HEK293 (cell line): ENCODE results near the gene INO80.

Experiments
- CTCF ChIA-PET: fragments of 350-600 bp; formaldehyde crosslinking; extraction: SDS; loops from one replicate; lab custom pipeline; 2021; ENCODE audit warnings: antibody characterized with exemption; lab: Yijun Ruan, JAX
- POLR2A ChIA-PET: fragments of 300-600 bp; formaldehyde crosslinking; extraction: SDS; loops from one replicate; lab custom pipeline; 2020; ENCODE audit warnings: antibody characterized with exemption, inconsistent platforms; lab: Yijun Ruan, JAX
- H3K27ac ChIP-seq: fragments of 200-500 bp; sonication (Bioruptor generic); 2 replicates; pipeline ENCODE4 v1.5.1; 2014; ENCODE audit warnings: low read depth, low read length, control low read depth, inconsistent platforms; ENCODE audit errors: extremely low read depth
- H3K36me3 ChIP-seq, 2 experiments: fragments of 200-500 bp in 1 of 2; sonication (Bioruptor generic) in 1 of 2; 1 replicate in 1 of 2; 2 replicates in 1 of 2; pipeline ENCODE4 v1.5.1; 2014 to 2017; ENCODE audit warnings: inconsistent platforms in 2 of 2, low read length in 2 of 2; ENCODE audit not compliant: control insufficient read depth in 2 of 2, insufficient read depth in 1 of 2
- H3K4me1 ChIP-seq: fragments of 200-500 bp; sonication (Bioruptor generic); 2 replicates; pipeline ENCODE4 v1.5.1; 2014; ENCODE audit warnings: mild to moderate bottlenecking, low read length, inconsistent platforms; ENCODE audit not compliant: control insufficient read depth, insufficient read depth
- H3K4me3 ChIP-seq: 2 replicates; pipeline ENCODE4 v1.5.1; 2011; ENCODE audit warnings: low read depth, mild to moderate bottlenecking, control low read depth, low read length, moderate library complexity
- H3K9me3 ChIP-seq: fragments of 200-500 bp; sonication (Bioruptor generic); 2 replicates; pipeline ENCODE4 v1.5.1; 2014; ENCODE audit warnings: low read depth, low read length, inconsistent platforms; ENCODE audit not compliant: control insufficient read depth, insufficient read depth
- BCL11A ChIP-seq: fragments of 450-650 bp; formaldehyde crosslinking; IDR thresholded peaks from 2 replicates; pipeline ENCODE4 v1.5.1; 2016; ENCODE audit warnings: low read depth, missing biosample characterization, missing genetic modification characterization
- BCL6B ChIP-seq: fragments of 450-650 bp; formaldehyde crosslinking; IDR thresholded peaks from 2 replicates; pipeline ENCODE4 v1.5.1; 2017; ENCODE audit warnings: missing biosample characterization, missing genetic modification characterization
- CTCF ChIP-seq: fragments of 450-650 bp; formaldehyde crosslinking; IDR thresholded peaks from 2 replicates; pipeline ENCODE4 v1.5.1; 2016; ENCODE audit warnings: missing biosample characterization, missing genetic modification characterization
- HOXD13 ChIP-seq: sonication (generic); formaldehyde crosslinking; IDR thresholded peaks from 2 replicates; pipeline ENCODE4 v1.8.0; 2022; ENCODE audit warnings: missing genetic modification reagents, borderline replicate concordance
- KLF10 ChIP-seq: fragments of 450-650 bp; IDR thresholded peaks from 2 replicates; pipeline ENCODE4 v1.5.1; 2018; ENCODE audit warnings: missing biosample characterization, mild to moderate bottlenecking, missing genetic modification characterization
- MZF1 ChIP-seq: fragments of 450-650 bp; formaldehyde crosslinking; IDR thresholded peaks from 2 replicates; pipeline ENCODE4 v1.5.1; 2017; ENCODE audit warnings: missing biosample characterization, missing genetic modification characterization, borderline replicate concordance
- OSR2 ChIP-seq: fragments of 450-650 bp; formaldehyde crosslinking; IDR thresholded peaks from 2 replicates; pipeline ENCODE4 v1.5.1; 2016; ENCODE audit warnings: missing biosample characterization, missing genetic modification characterization
- PBX3 ChIP-seq: sonication (generic); formaldehyde crosslinking; IDR thresholded peaks from 2 replicates; pipeline ENCODE4 v1.8.1; 2022; ENCODE audit warnings: mild to moderate bottlenecking, moderate library complexity, missing genetic modification reagents
- REST ChIP-seq: fragments of 450-650 bp; formaldehyde crosslinking; IDR thresholded peaks from 2 replicates; pipeline ENCODE4 v1.5.1; 2016; ENCODE audit warnings: missing biosample characterization, missing genetic modification characterization
- ZFP3 ChIP-seq: fragments of 450-650 bp; formaldehyde crosslinking; IDR thresholded peaks from 2 replicates; pipeline ENCODE4 v1.5.1; 2016; ENCODE audit warnings: low read depth, missing biosample characterization, missing genetic modification characterization
- ZNF174 ChIP-seq: fragments of 450-650 bp; formaldehyde crosslinking; IDR thresholded peaks from 2 replicates; pipeline ENCODE4 v1.5.0; 2017; ENCODE audit warnings: missing biosample characterization, mild to moderate bottlenecking, missing genetic modification characterization
- ZNF362 ChIP-seq: fragments of 450-650 bp; formaldehyde crosslinking; IDR thresholded peaks from 2 replicates; pipeline ENCODE4 v1.5.1; 2016; ENCODE audit warnings: missing biosample characterization, missing genetic modification characterization
- ZNF600 ChIP-seq: fragments of 450-650 bp; formaldehyde crosslinking; IDR thresholded peaks from 2 replicates; pipeline ENCODE4 v1.5.1; 2016; ENCODE audit warnings: missing biosample characterization, missing genetic modification characterization
- ZNF645 ChIP-seq: fragments of 450-650 bp; formaldehyde crosslinking; IDR thresholded peaks from 2 replicates; pipeline ENCODE4; 2016; ENCODE audit warnings: missing biosample characterization, missing genetic modification characterization
- ZNF654 ChIP-seq: fragments of 450-650 bp; formaldehyde crosslinking; IDR thresholded peaks from 2 replicates; pipeline ENCODE4 v1.5.1; 2016; ENCODE audit warnings: low read depth, missing biosample characterization, missing genetic modification characterization
- ZNF658 ChIP-seq: fragments of 450-650 bp; formaldehyde crosslinking; IDR thresholded peaks from 2 replicates; pipeline ENCODE4; 2016; ENCODE audit warnings: missing biosample characterization, missing genetic modification characterization
- TF ChIP-seq, protein P1 (sequence below): fragments of 450-650 bp; formaldehyde crosslinking; IDR thresholded peaks from 2 replicates; pipeline ENCODE4 v1.5.1; 2017; ENCODE audit warnings: missing biosample characterization, missing genetic modification characterization

INO80 gene

GRCh38 chr15:41022487-41023090 is 93.5 kb downstream of the INO80 start:
- H3K36me3 ChIP-seq = peaks cover 3 to 49% of the 10 kb centered on the region in 2 experiments; a peak in 2 of 3 replicates
- ChIA-PET POLR2A (no interaction called here), CTCF (interaction anchor here (0.6 to 6.4 kb wide), 9 partner anchors 12 to 129 kb away, joined by 3 to 71 read pairs (median 4); partner anchors contain the start of gene VPS18)
- TF ChIP-seq ZNF174 (tag by site-specific recombination) = no peak
- TF ChIP-seq CTCF (tag by site-specific recombination) = peak; percentile 31; the same call in 1 of the 2 replicates
- TF ChIP-seq REST (tag by site-specific recombination) = no peak
- TF ChIP-seq ZFP3 (tag by site-specific recombination) = no peak
- TF ChIP-seq HOXD13 = no peak
- peak; percentile 62 for TF ChIP-seq ZNF654 (tag by site-specific recombination)
- TF ChIP-seq ZNF362 (tag by site-specific recombination) = 0 out of 2 replicates have a peak, but pooled peaks have one; percentile 39
- TF ChIP-seq ZNF600 = 0 out of 2 replicates have a peak, but pooled peaks have one; percentile 12
- H3K4me1 ChIP-seq = no peaks in the 10 kb centered on the region
- no peak overlapping the region for H3K27ac ChIP-seq
- no peak overlapping the region for H3K4me3 ChIP-seq
- no peaks in the 10 kb centered on the region for H3K9me3 ChIP-seq

GRCh38 chr15:41020829-41021228 is 95.3 kb downstream of the INO80 start:
- H3K4me3 ChIP-seq = no peak overlapping the region
- no peaks in the 10 kb centered on the region for H3K9me3 ChIP-seq
- TF ChIP-seq ZNF658 (tag by site-specific recombination) (no peak), HOXD13 (no peak), OSR2 (tag by site-specific recombination) (no peak), MZF1 (tag by site-specific recombination) (no peak), BCL6B (tag by site-specific recombination) (no peak)
- H3K27ac ChIP-seq = no peak overlapping the region
- POLR2A ChIA-PET = no interaction called here
- CTCF ChIA-PET = interaction anchor here (0.6 to 6.4 kb wide), 8 partner anchors 11 to 202 kb away, joined by 3 to 71 read pairs (median 6); no protein-coding TSS in a partner anchor
- H3K4me1 ChIP-seq = no peaks in the 10 kb centered on the region
- peaks cover 0 to 50% of the 10 kb centered on the region in 2 experiments; a peak in 2 of 3 replicates for H3K36me3 ChIP-seq

- ChIA-PET CTCF (interaction anchor here (0.6 to 4.2 kb wide), 8 partner anchors 14 to 596 kb away, joined by 3 to 37 read pairs (median 5); no protein-coding TSS in a partner anchor), POLR2A (interaction anchor here (1.3 kb wide), 1 partner anchor 91 kb away, joined by 5 read pairs; the partner anchor contains the start of gene DLL4)
- no peak overlapping the region for H3K4me3 ChIP-seq
- H3K4me1 ChIP-seq = no peaks in the 10 kb centered on the region
- H3K9me3 ChIP-seq = no peaks in the 10 kb centered on the region
- no peak overlapping the region for H3K27ac ChIP-seq
- H3K36me3 ChIP-seq = peaks cover 0 to 52% of the 10 kb centered on the region in 2 experiments; a peak in 2 of 3 replicates
- no peak for TF ChIP-seq PBX3 (CRISPR knock-in tag)
- no peak for TF ChIP-seq BCL11A (tag by site-specific recombination)
- no peak for TF ChIP-seq ZNF645
- TF ChIP-seq KLF10 (tag by site-specific recombination) = no peak
- TF ChIP-seq, protein P1, sequence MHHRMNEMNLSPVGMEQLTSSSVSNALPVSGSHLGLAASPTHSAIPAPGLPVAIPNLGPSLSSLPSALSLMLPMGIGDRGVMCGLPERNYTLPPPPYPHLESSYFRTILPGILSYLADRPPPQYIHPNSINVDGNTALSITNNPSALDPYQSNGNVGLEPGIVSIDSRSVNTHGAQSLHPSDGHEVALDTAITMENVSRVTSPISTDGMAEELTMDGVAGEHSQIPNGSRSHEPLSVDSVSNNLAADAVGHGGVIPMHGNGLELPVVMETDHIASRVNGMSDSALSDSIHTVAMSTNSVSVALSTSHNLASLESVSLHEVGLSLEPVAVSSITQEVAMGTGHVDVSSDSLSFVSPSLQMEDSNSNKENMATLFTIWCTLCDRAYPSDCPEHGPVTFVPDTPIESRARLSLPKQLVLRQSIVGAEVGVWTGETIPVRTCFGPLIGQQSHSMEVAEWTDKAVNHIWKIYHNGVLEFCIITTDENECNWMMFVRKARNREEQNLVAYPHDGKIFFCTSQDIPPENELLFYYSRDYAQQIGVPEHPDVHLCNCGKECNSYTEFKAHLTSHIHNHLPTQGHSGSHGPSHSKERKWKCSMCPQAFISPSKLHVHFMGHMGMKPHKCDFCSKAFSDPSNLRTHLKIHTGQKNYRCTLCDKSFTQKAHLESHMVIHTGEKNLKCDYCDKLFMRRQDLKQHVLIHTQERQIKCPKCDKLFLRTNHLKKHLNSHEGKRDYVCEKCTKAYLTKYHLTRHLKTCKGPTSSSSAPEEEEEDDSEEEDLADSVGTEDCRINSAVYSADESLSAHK (tag by site-specific recombination) = no peak
Observed at GRCh38 chr15:41020311-41020710, 95.8 kb downstream of the INO80 start.
